NCI-H510A treated with DMSO at 0.1 percent for 48 hours (cell line): ENCODE measurements around the gene PDGFD.

ENCODE experiments used
- DNase-seq: peaks from one replicate; lab custom pipeline; 2025; lab: John Stamatoyannopoulos, UW

The PDGFD gene

DNA sequence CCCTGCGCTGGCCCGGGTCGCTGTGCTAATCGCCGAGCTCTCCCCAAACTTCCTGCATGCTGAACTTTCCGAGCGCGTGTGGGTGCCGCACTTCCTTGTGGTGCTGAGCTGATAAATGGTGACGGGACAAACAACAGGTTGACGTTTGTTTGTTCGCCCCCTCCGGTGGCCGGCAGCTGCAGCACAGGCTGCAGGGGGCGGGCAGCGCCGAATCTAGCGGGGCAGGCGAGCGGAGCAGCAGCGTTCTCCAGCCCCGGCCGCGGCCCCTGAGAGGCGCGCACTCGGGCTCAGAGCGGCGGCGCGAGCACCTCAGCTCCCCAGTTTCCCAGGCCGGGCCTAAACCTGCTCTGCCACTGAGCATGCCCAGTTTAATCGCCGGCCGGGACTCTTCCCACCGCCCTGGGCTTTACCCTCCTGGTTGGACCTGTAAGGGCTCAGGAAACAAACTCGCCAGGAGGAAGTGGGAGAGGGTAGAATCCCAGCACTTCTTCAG, at the start of gene PDGFD:
PDGFD (minus strand) TSS at position 120 of the 493 bp plus-strand sequence.
- DNase-seq = peak; percentile 82

DNA sequence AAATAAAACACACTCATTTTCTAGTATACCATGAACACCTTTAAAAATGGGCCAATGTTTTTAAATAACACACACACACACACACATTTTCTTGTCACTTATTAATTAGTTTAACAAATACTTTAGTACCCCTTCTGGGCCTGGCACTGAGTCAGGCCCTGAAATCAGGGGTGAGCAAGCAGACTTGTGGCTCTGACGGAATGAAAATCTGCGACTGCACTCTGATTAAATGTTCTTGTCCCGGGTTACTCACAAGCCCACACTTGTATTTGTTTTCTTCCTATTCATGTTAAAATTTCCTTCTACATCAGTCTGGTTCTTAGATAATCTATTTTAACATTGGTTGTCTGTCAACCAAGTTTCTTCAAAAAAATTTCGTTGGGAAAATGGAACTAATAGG, 43.0 kb upstream of the PDGFD start:
- DNase-seq = no peak

DNA sequence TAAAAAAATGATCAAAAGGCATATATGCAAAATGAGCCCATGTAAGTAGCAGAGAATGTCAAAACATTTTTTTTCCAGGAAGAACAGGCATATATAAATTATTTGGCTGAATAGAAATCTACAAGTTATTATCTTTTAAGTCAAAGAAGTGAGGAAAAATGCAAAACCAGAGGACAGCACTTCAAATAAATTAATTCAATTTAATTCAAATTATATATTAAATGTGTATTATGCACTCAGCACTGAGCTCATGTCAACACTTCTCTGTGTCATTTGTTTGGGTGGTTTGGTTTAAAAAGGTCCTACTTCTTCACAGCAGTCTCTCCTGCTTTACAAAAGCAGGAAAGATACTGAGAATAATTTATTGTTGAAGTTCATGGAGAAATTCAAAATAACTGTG, 41.9 kb upstream of the PDGFD start:
- no peak for DNase-seq

DNA sequence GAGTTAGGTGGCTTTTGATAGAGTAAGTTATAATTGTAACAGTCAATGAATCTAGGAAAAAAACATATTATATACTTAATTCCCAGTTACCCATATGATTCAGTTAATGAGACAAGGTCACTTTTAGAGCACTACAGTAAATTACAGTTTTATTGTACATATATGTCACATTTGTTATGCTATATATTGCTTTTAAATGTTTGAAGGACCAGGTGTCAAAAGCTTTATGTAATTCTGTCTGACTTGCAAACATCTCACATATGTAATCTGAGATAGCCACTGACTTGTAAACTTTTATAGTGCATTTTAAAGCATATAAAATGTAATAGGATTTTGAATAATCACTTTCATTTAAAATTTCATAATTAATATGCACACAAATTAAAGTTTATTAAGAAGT, 36.7 kb upstream of the PDGFD start:
- no peak for DNase-seq

DNA sequence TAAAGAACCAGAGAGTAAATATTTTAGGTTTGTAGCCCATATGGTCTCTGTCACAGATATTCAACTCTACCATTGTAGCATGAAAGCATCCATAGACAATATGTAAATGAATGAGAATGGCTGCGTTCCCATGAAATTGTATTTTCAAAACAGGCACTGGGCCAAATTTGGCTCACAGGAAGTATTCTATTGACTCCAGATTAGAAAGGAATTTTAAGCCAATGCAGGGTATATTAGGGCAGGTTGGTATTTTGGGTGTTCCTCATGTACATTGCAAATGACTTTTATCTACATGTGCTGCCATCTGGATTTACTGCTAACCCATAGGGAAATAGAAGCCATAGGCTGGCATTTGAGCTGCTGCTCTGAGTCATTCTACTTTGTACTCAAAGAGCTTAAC, 35.1 kb upstream of the PDGFD start:
- no peak for DNase-seq

DNA sequence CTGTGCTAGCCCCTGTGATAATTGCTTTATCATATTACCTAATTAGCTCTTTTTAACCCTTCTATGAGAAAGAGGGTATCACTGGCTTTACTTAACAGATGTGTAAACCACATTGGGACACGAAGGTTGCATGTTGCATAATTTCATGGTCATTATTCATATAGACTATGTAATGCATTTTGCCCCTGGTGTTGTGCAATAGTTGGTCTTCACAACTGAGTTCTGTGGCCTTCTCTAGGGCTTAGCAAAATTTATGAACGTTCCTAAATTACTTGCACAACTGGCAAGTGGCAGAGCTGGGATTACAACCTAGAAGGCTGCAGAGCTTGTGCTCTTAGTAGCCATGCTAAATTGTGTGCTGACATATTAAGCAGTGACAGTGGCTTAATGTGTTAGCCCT, 34.6 kb upstream of the PDGFD start:
- no peak for DNase-seq

DNA sequence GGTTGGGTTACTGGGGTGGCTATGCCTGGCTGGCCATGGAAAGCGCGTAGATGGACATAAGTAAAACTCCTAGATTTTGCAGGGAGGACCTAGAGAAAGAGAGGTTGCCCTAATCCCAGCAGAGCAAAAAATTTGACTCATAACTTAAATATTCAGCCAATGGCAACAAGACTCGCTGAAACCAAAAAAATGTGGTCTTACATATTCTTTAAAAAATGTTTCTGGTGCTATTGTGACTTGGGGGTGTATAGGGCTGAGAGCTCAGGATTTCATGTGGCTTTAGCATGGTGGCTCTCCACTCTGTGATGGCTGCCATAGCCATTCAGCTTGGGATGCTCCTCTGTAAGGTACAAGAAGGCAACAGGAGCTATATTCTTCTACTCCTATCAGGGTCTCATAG, 27.2 kb upstream of the PDGFD start:
- no peak for DNase-seq

DNA sequence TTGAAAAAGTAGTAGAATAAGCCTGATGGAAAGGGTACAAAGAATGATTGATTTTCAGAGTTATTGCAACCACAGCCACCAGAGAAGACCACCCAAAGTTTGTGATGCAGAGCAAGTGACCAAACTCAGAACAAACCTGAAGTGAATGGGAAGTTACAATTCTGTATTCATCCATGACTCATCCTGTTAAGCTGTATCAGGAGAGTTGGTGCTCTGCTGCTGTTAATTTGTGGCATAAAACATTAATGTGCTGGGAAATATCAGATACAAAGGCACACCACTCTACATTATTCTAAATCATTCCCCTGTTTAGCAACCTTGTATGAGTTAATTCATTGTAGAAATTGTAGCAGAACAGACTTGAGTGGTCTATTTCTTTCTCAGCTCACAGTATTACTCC, 19.6 kb upstream of the PDGFD start:
- DNase-seq = no peak

DNA sequence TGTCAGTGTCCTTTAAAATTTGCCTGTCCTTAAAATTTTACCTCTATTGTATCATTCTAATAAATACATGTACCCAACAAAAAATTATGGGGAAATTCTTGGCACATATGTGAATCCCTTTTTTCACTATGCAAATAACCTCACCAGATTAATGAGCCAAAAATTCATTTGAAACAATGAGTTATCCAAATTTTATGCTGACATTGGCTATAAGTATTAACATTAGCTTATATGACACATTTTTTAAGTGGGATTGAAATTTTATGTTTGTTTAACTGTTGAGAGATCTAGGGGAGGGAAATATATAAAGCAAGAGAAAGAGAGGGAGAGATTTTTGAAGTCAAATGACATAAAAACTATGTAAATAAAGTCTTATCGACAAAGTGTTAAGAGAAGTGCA, 11.8 kb upstream of the PDGFD start:
- DNase-seq = no peak

DNA sequence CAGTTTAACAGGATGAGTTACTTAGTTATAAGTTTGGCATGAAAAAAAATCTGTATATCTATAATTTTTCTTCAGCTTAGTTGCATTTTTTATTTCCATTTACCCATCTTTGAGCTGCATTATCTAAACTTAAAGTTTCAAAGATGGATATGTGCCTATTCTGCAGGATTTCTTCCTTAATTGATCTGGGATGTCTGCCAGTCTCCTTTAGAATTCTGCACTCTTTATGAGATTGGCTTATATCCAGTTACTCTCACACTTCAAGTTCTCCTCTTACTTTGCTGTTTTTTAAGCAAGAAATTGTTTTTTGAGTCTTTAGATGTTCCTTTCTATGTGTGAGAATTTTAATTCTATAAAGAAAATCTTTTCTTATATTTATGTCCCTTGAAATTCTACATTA, 5.1 kb upstream of the PDGFD start:
- DNase-seq = no peak

DNA sequence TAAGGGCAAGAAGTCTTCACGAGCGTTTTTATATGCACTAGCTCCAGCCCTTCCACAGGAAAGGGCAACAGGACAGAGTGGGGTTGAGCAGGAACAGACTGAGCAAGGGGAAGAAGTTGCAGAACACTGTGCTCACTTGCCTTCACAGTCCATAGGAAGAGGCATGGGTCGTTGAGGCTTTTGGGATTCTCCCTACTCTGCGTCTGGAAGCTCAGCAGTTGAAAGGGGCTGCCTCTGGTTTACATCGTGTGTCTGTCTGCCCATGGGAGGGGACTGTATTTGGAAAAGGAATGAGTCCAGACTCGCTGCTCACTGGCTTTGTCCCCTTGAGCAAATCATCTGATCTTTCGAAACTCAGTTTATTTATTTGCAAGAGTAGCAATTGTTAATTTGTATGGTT, 1.1 kb upstream of the PDGFD start:
- DNase-seq = no peak

DNA sequence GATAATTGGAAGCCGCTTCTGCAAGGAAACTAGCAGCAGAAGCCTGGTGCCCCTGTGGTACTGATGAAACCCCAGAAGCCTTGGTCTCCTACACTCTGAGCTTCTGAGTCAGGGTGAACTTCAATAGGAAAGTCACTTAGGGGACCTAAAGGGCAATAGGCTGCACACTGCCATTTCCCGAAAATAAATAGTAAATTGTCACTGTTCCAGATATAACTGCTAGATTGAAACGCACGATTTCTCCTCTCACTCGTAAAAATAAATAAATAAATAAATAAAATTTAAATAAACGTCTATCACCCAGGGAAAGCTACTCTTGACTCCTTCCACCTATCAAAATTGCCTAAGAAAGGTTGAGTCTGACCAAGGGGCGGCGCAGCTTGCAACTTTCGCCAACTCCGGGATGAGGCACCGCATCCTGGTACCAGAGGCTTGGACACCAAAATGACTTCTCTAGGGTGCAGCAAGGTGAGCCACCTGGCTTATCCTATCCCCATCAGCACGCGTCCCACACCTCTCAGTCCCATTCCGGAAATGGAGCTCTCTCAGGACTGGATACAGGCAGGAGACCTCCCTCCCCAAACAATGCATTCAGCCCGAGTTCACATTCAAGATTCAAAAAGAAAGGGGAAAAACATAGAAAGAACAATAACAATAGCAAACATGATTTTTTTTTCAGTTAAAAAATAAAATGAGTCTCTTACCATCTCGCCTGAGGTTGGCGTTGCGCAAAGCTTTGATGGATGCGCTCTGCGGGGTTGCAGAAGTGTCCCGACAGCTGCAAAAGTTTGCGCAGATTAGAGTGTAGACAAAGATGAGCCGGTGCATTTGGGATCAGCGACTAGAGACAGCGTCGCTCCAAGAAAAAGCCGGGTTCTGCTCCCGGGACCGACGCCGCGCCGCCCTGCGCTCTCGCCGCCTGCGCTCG, 583 bp downstream of the PDGFD start:
- peak; percentile 47 for DNase-seq

DNA sequence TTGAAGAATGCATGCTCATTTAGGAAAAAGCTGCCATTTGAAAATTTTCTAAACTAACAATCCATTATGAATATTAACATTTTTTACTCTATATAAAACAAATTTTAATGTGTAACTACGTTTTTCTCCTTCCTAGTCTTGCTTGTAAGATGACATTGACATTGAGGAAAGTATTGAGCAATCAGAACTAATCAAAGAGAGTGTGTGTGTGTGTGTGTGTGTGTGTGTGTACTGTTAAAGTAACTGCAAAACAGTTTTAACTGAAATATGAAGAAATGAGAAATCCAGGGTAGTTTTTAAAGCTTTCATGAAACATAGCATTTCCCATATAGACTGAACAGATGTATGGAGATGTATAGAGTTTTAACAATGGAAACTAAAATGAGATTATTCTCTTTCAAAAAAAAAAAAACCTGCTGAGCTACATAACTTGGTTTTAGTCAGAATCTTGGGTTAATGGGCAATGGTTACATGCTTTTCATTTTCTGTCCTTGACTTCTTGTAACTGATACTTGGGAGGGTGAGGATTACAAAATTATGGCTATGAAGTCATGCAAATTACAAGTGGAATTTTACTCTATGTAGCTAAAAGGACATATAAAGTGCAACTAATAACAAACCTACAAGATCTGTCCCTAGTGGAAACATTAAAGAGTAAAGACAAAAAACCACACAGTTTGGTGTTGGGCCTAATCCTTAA, 2.0 kb downstream of the PDGFD start:
- no peak for DNase-seq

DNA sequence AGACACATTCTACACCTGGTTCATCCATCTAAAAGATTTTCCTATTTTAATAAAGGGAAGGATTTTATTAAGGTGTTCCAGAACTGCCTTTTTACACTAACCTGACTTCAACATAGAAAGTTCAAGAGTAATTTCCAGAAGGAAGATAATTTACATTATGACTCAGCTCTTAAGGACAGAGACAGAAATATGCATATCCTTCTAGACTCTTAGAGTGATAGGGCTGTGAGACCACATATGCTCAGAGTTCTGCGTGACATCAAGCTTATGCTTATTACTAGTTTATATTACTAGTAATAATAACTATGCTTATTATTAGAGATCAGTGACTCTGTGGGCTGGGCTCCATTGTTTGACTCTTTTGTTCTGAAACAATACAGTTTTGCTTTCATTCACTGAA, 4.6 kb downstream of the PDGFD start:
- DNase-seq = no peak

DNA sequence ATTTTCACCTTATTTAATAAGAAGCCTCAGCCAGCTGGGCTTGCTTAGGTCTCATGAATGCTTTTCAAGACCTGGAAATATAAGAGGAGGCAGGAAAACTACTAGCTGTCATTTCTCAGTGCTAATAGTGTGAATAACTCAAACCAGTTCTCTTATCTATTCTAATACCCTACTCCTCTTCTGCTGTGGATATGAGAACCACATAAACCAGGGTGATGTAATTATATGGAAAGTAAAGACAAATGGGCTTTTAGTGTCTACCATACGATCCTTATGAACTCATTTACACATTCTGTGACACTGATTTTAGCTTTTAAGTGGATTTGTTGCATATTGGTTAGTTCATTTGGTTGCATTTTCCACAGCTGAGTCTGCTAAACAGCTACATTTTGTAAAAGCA, 8.6 kb downstream of the PDGFD start:
- no peak for DNase-seq

DNA sequence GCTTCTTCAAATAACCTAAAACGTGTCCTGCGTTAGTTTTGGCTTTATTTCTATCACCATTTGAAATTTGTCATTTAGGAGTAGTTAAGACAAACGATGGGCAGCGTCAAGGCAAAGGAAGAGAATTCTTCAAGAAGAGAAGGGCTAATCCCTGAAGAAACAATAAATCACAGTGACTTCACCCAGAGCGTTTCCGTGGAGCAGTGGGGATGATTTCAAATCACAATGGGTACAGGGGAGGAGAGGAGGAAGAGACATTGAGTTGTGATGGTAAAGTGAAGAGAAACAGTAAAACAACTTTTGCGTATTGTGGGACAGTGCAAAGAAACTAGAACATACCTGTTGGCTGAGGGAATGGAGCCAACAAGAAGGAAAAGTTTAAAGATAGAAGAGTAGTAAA, 9.7 kb downstream of the PDGFD start:
- no peak for DNase-seq

DNA sequence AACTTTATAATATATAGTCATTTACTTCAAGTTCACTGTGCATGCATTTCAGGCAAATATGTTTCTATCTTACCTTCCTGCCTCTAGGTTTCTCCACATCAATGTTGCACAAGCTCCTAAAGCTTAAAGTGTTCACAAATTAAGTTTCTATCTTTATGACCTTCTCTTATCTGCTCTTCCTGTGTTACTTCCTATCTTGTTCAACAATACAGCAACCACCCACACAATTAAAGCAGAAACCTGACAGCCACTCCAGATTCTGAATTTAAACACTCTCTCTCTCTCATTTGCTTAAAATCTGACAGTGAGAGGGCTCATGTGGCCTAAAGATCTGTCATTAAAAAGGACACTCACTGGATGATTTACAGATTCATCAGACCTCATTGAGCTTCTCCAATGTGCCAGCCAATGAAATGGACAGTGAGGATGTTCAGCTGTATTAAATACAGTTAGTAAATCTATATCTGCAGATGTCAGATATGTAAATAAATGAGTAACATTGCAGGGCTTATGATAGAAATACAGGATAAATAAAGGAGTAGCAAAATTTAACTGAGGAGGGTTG, 10.9 kb downstream of the PDGFD start:
- DNase-seq = peak; percentile 84

DNA sequence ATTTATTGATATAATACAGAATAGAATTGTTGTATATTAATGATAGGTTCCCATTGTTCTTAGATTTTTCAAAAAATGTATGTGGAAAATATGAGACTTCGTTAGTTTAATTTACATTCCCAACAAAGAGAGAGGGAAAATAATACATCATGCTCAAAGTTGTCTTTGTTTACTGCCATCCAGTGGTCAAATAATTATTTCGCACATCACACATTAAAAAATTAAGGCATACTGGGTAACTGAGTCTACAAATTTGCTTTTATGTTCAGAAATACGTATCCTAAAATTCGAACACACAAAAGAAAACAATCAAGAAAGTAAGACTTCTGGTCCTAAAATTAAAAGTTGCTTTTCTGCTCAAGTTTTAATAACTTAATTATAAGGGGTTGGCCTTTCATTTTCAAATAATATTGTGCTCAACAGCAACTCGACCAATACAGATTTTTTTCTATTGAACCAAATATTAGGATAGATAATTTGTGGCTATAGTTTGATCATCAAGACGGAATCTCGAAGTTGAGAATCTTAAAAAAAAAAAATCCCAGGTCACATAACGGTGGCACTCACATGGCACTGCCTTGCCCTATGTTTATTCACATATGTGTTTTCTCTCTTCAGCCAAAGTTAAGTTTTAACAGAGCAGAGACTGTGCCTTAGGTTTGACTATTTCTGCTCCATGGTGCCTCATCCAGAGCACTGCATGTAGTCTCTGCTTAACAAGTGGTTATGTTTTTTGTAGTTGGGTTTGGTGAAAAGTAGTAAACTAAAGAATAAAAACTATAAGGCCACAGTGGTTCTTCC, 12.3 kb downstream of the PDGFD start:
- DNase-seq = no peak

DNA sequence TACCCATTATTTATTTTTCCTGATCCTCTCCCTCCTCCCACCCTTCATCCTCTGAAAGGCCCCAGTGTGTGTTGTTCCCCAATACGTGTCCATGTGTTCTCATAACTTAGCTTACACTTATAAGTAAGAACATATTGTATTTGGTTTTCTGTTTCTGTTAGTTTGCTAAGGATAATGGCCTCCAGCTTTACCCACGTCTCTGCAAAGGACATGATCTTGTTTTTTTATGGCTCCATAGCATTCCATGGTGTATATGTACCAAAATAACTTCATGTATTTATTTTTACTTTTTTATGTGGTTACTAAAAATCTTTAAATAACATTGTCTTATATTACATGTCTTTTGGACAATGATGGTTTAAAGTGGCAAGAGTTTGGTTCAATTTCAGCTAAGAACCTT, 15.2 kb downstream of the PDGFD start:
- no peak for DNase-seq

DNA sequence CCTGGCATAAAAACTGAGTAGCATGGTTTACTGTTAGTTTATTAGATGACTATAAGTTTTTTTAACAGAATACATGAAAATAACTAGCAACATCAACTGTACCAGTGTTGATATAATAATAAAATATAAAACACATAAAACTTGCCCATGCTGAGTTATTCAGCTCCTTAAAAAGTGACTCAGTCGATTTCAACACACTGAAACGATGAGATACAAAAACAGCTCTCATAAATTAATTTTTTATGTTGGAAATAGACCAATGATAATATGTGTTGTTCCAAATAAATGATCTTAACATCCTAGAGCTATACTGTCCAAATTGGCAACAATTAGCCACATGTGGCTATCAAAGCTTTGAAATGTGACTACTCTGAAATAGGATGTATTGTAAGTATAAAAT, 15.9 kb downstream of the PDGFD start:
- no peak for DNase-seq

DNA sequence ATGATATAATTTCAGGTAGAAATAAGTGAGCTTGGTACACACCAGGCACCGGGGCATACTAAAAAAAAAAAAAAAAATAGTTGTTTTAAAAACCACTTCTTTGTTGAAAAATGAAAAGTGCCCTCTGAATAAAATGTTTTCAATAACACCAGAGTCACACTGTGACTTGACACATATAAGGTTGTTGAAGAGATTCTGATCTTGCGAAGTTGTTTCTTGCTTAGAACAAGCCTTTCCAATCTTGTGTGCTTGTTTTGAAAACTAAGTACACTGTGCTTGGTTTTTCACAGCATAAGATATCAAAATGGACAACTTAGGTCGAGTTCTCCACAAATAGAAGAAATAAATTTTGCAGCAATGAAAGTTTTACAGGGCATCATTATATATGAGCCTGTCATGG, 17.0 kb downstream of the PDGFD start:
- no peak for DNase-seq

DNA sequence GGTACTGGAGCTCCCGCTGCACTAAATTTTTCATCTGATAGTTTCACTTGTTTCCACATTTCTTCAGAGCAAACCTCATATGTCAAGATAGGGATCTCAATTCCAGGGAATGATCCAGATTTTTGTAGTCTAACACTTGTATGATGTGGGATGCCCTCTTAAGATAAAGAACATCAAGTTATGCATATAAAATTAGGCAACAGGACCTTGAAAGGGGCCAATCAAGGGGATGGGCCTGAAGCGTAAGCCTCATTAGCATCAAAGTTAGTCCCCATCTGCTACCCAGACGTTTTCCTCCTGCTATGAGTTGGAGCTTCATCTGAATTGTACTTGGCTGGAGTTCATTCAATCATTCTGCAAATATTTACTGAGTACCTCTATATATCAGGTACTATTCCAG, 17.5 kb downstream of the PDGFD start:
- DNase-seq = peak; percentile 22
